DMS153 (cell line): Measurements from ENCODE around the gene VPS54.
A peak's percentile ranks its signal among the peaks of the same experiment; 100 is the strongest.
"Not testable (repeated sequence)": the region's sequence is repeated elsewhere in the genome, so short reads cannot be mapped to it uniquely, and the experiment has no call there.

Experiments used
- DNase-seq: peaks from one replicate; lab custom pipeline; 2025; lab: John Stamatoyannopoulos, UW

Gene VPS54

DNA sequence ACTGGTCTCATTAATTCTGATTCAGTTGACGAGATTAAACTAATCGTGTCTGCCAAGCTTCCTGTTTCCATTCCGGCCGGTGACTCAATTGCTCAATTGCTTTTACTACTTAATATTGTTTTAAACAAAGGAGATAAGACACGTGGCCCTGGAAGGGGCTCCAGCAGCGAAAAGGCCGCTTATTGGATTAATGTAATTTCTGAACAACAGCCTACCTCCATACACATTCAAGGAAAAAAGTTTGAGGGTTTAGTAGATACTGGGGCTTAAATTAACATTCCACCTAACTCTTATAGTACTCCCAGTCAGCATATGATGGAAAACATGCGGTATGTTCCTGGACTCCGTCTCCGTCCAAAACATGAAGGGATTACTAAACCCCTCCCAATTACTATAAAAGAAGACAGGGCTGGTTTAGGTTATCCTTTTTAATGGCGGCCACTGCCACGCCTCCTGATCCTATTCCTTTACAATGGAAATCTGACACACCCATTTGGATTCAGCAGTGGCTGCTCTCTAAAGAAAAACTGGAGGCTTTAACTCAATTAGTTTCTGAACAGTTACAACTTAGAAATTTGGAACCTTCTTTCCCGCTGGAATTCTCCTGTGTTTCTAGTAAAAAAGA lies 27.1 kb downstream of the VPS54 start:
- DNase-seq = peak; percentile 62

DNA sequence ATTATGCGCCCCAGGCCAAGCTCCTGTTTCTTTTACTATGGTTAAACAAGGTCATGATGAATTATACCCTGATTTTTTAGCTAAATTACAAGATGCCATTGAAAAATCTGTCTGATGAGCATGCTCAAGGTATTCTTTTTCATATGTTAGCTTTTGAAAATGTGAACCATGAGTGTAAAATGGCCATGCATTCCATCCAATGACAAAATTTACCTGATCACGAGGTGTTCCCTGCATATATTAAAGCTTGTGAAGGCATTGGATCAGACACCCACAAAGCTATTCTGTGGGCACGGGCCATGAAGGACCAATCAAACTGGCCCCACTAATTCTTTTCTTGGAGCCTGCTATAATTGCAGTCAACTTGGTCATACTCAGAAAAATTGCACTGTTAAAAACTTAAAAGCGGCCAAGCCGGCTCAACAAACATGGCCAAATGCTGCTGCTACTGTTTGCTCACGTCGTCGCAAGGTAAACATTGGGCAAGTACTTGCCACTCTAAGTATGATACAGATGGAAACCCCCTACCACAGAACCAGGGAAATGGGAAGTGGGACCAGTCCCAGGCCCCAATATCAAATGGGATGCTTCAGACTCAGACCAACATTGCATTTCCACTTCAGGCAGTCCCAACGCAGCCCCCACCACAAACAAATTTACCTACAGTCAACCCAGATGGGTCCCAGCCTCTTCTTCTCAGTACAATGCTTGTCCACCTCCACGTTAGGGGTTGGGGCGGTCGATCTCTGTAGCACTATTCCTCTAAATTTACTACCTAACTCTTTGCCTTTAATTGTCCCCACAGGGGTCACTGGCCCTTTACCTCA lies 27.8 kb downstream of the VPS54 start:
- DNase-seq = peak; percentile 33

DNA sequence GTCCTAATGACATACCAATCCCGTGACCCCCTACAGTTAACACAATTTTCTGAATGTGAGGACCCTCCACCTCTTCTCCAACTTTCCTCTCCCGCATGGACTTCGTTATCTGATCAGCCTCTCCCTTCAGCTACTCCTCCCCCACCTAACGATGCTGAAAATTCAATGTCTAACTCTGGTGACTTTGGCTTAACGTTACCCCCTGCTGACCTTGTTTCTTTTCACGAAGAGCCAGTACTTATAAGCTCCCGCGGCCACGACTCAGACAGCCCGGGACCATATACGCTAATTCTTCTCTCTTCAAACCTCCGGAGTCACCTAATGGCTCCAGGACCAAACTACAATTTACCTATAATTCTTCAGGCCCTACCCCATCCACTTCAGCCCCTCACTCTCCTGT lies 29.2 kb downstream of the VPS54 start:
- DNase-seq = no peak

- DNase-seq = not testable (repeated sequence)
Observed at GRCh38 chr2:63988842-63989436, 30.3 kb downstream of the VPS54 start.

DNA sequence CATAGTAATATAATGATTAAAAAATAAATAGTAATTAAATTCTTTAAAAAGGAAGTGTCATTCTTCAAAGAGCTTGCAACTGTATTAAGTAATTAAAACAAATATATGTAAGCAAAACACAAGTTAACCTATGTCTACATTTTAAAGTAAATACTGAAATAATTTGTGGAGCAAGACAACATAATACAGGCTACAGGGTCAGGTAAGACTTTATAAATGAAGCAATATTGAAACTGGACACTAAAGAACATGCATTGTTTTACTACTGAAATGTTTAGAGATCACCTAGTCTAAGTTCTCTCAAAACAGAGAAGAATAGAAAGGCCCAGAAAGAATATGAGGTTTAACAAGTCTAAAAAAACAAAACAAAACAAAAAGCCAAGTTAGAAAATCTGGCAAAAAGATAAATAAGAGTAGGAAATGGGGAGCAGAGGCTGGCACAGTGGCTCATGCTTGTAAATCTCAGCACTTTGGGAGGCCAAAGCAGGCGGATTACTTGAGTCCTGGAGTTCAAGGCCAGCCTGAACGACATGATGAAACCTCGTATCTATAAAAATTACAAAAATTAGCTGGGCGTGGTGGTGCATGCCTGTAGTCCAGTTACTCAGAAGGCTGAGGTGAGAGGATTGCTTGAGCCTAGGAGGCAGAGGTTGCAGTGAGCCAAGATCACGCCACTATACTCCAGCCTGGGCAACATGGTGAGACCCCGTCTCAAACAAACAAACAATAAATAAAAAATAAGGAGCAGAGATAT lies 34.4 kb downstream of the VPS54 start:
- DNase-seq = no peak

DNA sequence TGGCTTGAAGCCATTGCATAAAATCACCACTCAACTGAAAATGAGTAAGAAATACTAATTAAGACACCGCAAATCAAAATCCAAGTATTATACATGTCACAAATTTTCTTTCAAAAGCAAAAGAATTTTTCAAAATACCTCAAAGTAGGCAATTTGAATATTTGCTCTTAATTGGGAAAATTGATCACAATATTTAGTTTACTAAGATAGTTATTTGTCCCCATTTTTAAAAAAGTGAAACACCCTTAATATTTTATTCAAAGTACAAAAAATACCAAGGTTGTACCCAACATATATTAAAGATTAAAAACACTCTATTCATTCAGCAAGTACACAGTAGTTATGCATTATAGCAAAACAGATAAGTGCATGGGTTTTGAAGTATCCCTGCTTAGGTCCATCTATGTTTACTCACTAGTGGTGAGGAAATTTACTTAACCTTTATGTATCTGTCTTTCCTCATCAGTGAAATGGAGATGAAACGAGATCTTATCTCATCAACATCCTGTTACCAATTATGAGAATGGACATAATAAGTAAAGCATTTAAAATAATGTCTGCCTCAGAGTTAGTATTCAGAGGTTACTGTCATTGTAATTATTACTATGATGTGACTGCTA lies 35.1 kb downstream of the VPS54 start:
- DNase-seq = peak; percentile 85

GRCh38 chr2:63982335-63982734 lies 36.9 kb downstream of the VPS54 start:
- DNase-seq = no peak

- DNase-seq = no peak
Observed at GRCh38 chr2:63981702-63982103, 37.5 kb downstream of the VPS54 start.

DNA sequence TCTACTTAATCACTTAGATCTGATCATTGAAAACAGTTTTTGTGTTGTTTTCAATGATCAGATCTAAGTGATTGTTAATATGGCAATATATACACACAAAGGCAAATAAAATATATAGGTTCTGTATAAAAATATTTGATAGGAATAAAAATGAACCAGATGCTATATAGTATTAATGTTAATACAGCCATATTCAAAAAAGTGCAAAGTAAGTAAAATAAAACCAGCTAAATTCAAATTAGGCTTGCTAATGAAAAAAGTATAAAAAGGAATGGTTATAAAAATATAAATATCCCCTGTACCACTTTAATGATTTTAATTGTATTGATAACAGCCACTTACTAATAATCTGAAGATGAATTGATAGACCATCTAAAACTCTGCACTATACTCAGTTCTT lies 38.4 kb downstream of the VPS54 start:
- no peak for DNase-seq

GRCh38 chr2:63977904-63978303 lies 41.3 kb downstream of the VPS54 start:
- no peak for DNase-seq

DNA sequence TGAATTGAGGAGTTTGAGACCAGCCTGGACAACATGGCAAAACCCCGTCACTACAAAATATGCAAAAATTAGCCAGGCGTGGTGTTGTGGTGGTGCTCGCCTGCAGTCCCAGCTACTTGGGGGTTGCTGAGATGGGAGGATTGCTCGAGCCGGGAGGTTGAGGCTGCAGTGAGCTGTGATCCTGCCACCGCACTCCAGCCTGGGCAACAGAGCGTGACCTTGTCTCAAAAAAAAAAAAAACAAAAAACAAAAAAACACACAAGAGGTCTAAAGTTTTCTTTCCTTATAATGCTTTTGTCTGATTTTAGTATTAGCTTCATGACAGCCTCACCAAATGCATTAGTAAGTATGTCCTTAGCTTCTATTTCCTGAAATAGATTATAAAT lies 43.1 kb downstream of the VPS54 start:
- no peak for DNase-seq

DNA sequence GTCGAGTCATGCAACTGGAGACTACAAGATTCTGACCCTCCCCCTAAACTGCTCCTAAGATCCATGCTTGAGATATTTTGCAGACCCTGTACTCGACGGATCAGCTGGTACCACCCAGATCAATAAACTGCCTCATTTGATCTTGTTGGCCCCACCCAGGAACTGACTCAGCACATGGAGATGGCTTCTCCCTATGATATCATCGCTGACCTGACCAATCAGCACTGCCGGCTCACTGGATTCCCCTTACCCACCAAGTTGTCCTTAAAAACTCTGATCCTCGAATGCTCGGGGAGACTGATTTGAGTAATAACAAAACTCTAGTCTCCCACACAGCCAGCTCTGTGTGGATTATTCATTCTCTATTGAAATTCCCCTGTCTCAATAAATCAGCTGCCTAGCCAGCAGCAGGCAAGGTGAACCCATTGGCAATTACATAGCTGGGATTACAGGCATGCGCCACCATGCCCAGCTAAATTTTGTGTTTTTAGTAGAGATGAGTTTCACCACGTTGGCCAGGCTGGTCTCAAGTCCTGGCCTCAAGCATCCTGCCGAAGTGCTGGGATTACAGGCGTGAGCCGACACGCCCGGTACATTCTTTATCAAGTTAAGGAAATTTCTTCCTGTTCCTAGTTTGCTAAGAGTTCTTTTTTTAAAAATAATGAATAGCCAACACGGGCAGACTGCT lies 43.6 kb downstream of the VPS54 start:
- no peak for DNase-seq

- DNase-seq = not testable (repeated sequence)
Observed at GRCh38 chr2:63975036-63975435, 44.2 kb downstream of the VPS54 start.

DNA sequence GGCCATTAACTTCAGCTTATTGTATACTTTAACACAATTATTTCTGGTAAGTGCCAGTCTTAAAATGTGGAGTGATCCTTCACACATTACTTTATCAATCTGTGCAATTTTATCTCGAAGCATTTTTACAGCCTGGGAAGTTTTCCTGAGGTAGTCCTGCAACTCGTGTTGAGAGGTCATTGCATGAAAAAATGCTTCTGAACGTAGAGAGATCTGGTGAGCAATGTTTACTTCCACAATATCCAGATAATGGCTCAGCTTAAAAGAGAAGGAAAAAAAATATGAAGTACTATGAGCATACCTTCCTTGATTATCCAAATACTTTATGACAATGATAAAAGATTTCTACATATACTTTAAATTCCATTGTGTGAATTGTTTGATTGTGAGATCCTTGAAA lies 57.0 kb downstream of the VPS54 start:
- no peak for DNase-seq

DNA sequence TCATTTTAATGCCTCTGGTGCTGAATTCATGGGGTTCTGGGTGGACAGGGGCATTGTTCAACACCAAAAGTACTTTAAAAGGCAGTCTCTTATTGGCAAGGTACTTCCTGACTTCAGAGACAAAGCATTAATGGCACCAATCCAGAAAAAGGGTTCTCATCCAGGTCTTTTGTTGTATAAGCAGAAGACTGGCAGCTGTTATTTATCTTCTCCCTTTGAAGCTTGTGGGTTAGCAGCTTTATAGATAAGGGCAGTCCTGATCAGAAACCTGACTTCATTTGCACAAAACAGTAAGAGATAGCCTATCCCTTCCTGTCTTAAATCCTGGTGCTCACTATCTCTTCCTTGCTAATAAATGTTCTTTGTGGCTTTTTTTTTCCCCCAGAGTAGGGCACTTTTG lies 68.8 kb downstream of the VPS54 start:
- DNase-seq = peak; percentile 10

GRCh38 chr2:63942788-63943187 lies 76.4 kb downstream of the VPS54 start:
- no peak for DNase-seq

DNA sequence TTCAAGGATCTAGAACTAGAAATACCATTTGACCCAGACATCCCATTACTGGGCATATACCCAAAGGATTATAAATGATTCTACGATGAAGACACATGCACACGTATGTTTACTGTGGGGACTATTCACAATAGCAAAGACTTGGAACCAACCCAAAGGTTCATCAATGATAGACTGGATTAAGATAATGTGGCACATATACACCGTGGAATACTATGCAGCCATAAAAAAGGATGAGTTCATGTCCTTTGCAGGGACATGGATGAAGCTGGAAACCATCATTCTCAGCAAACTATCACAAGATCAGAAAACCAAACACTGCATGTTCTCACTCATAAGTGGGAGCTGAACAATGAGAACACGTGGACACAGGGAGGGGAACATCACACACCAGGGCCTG lies 87.1 kb downstream of the VPS54 start:
- not testable (repeated sequence) for DNase-seq

DNA sequence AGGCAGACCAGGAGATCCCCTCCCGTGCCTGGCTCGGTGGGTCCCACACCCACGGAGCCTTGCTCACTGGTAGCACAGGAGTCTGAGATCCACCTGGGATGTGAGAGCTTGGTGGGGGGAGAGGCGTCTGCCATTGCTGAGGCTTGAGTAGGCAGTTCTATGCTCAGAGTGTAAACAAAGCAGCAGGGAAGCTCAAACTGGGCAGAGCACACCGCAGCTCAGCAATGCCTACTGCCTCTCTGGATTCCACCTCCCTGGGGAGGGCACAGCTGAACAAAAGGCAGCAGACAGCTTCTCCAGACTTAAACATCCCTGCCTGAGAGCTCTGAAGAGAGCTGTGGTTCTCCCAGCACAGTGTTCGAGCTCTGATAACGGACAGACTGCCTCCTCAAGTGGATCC lies 92.4 kb downstream of the VPS54 start:
- peak; percentile 60 for DNase-seq

DNA sequence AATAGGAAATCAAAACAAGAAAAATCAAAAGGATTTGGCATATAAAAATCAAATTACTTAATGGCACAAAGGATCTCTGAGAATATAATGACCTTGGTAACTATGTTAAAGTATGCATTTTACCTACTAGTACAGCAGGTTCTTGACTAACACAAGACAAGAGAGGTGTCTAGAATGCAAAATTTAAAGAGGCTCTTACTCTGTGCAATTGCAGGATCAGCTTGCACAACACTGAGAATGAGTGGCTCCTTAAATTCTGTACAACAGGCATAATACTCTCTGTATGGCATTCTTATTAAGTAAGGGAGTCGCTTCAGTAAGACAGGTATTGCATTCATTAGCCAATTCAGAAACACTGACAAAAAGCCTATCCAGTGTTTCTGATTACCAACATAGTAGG lies 104.9 kb downstream of the VPS54 start:
- no peak for DNase-seq

GRCh38 chr2:63903003-63903402 lies 116.2 kb downstream of the VPS54 start:
- no peak for DNase-seq

- DNase-seq = no peak
Observed at GRCh38 chr2:63902149-63902548, 117.1 kb downstream of the VPS54 start.

DNA sequence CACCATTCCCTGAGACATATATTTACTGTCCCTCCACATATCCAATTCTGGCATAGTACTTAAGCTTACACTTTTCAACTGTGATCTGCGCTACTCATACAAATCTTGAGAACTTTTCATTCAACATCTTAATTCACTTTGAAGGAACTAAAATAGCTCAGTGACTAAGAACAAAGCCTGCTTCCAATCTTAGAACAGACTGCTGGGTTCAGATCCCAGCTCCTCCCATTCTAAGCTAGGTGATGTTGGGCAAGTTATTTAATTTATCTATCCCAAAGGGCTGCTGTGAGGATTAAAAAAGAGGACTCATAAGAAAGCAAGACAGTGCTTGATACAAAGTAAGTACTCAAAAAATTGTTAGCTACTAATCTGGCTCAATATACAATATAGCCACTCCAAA lies 119.6 kb downstream of the VPS54 start:
- no peak for DNase-seq
